ENCODE measurements around the gene AGO4.

The AGO4 gene

GRCh38 chr1:35807614-35808449 lies at the start of gene AGO4:
TSS of gene AGO4 (plus strand) at chr1:35808016. CDS start at chr1:35808417, 401 bp downstream.
- ChIA-PET CTCF (no interaction called here), POLR2A (no interaction called here)
- peak; percentile 69 for DNase-seq (ENCODE audit: extremely low spot score)
- TF ChIP-seq SUZ12 (IDR thresholded peaks at IDR 0.05) (no peak), FOXA1 (IDR thresholded peaks at IDR 0.05) (no peak), FOXK2 (IDR thresholded peaks at IDR 0.05) (no peak), SP1 (IDR thresholded peaks at IDR 0.05) (no peak), ELF4 (IDR thresholded peaks at IDR 0.05) (no peak), HDGF (IDR thresholded peaks at IDR 0.05; ENCODE audit: borderline replicate concordance) (no peak), LEF1 (IDR thresholded peaks at IDR 0.05; ENCODE audit: borderline replicate concordance) (no peak), TARDBP (IDR thresholded peaks at IDR 0.05) (no peak), ZNF384 (IDR thresholded peaks at IDR 0.05) (no peak), L3MBTL2 (conservative IDR thresholded peaks at IDR 0.05) (no peak), ARNT (IDR thresholded peaks at IDR 0.05) (no peak), FOXM1 (IDR thresholded peaks at IDR 0.05; ENCODE audit: borderline replicate concordance) (no peak), CTBP1 (IDR thresholded peaks at IDR 0.05; ENCODE audit: borderline replicate concordance) (no peak)

GRCh38 chr1:35762141-35762540 lies 45.7 kb upstream of the AGO4 start:
- CTCF ChIA-PET: no interaction called here
- POLR2A ChIA-PET: no interaction called here
- TF ChIP-seq FOXA1 (IDR thresholded peaks at IDR 0.05): no peak
- TF ChIP-seq TARDBP (IDR thresholded peaks at IDR 0.05): no peak
- TF ChIP-seq PKNOX1 (IDR thresholded peaks at IDR 0.05): no peak
- no peak for TF ChIP-seq ELF4 (IDR thresholded peaks at IDR 0.05)
- TF ChIP-seq CTBP1 (IDR thresholded peaks at IDR 0.05; ENCODE audit: borderline replicate concordance): no peak
- no peak for TF ChIP-seq SUZ12 (IDR thresholded peaks at IDR 0.05)
- no peak for TF ChIP-seq NFRKB (IDR thresholded peaks at IDR 0.05)
- TF ChIP-seq L3MBTL2 (conservative IDR thresholded peaks at IDR 0.05): no peak
- TF ChIP-seq FOXK2 (IDR thresholded peaks at IDR 0.05): no peak
- no peak for TF ChIP-seq LEF1 (IDR thresholded peaks at IDR 0.05; ENCODE audit: borderline replicate concordance)
- TF ChIP-seq SP1 (IDR thresholded peaks at IDR 0.05): no peak
- TF ChIP-seq FOXM1 (IDR thresholded peaks at IDR 0.05; ENCODE audit: borderline replicate concordance): no peak
- TF ChIP-seq BHLHE40 (IDR thresholded peaks at IDR 0.05; ENCODE audit: borderline replicate concordance): no peak
- no peak for TF ChIP-seq ZNF384 (IDR thresholded peaks at IDR 0.05)
- no peak for TF ChIP-seq ARNT (IDR thresholded peaks at IDR 0.05)
- no peak for TF ChIP-seq HDGF (IDR thresholded peaks at IDR 0.05; ENCODE audit: borderline replicate concordance)
- DNase-seq (ENCODE audit: extremely low spot score): no peak

DNA sequence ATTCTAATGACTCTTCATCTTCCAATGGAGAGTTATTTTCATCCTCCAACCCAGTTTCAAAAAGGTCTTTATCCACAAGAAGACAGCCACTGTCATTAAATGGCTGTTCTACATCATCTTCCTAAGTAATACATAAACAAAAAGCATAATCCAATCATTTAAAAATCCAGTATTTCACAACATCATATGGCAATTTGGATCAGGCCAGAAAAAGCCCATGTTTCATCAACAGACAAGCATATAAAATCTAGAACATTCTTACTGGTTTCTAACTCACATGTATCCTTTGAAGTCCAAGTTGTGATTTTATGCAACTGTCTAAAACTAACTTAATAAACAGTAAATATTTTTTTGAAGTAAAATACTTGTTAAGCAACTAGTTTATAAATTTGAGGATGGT lies 44.6 kb upstream of the AGO4 start:
- CTCF ChIA-PET: interaction anchor here (0.7 to 1.2 kb wide), 2 partner anchors 28 to 36 kb away, joined by 3 to 4 read pairs; no protein-coding TSS in a partner anchor
- TF ChIP-seq FOXK2 (IDR thresholded peaks at IDR 0.05) (no peak), HDGF (IDR thresholded peaks at IDR 0.05; ENCODE audit: borderline replicate concordance) (no peak), ARNT (IDR thresholded peaks at IDR 0.05) (no peak), SP1 (IDR thresholded peaks at IDR 0.05) (no peak), ELF4 (IDR thresholded peaks at IDR 0.05) (no peak), BHLHE40 (IDR thresholded peaks at IDR 0.05; ENCODE audit: borderline replicate concordance) (no peak), FOXA1 (IDR thresholded peaks at IDR 0.05) (no peak), SUZ12 (IDR thresholded peaks at IDR 0.05) (no peak)
- no peak for DNase-seq (ENCODE audit: extremely low spot score)
- POLR2A ChIA-PET: no interaction called here

- CTCF ChIA-PET: no interaction called here
- TF ChIP-seq FOXM1 (IDR thresholded peaks at IDR 0.05; ENCODE audit: borderline replicate concordance) (no peak), NFRKB (IDR thresholded peaks at IDR 0.05) (no peak), SP1 (IDR thresholded peaks at IDR 0.05) (no peak), ARNT (IDR thresholded peaks at IDR 0.05) (no peak), BHLHE40 (IDR thresholded peaks at IDR 0.05; ENCODE audit: borderline replicate concordance) (no peak), FOXK2 (IDR thresholded peaks at IDR 0.05) (no peak)
- DNase-seq (ENCODE audit: extremely low spot score): no peak
- POLR2A ChIA-PET: no interaction called here
Observed at GRCh38 chr1:35764283-35764682, 43.5 kb upstream of the AGO4 start.

DNA sequence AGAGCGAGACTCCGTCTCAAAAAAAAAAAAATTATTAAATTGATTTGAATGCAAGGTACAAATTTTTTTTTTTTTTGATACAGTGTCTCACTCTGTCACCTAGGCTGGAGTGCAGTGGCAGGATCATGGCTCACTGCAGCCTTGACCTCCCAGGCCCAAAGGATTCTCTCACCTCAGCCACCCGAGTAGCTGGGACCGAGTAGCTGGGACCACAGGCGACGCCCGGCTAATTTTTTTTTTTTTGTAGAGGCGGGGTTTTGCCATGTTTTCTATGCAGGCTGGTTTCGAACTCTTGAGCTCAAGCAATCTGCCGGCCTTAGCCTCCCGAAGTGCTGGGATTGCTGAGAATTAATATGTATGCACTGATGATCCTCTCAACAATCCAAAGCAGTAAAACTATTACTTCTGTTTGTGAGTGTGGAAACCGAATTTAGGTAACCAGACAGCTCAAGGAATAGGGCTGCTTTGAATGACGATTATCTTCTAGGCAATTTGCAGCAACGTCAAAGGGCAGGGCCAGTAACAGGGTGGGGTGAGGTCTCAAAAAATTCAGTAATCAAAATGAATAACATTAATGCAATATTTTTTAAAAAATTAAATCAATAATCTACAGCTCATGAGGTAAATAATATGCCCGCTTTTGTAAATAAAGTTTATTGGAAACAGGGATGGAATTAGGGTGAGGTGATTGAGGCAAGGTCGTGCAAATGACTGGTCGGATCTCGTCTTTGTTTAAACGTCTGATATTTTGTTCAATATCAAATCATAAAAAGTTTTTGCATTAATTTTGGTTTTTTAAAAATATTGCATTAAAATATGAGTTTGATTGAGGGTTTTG lies 39.2 kb upstream of the AGO4 start:
- ChIA-PET CTCF (interaction anchor here (0.6 to 3.0 kb wide), 4 partner anchors 42 to 204 kb away, joined by 3 to 8 read pairs (median 5); no protein-coding TSS in a partner anchor), POLR2A (interaction anchor here (0.6 to 2.7 kb wide), 39 partner anchors 8 to 916 kb away, joined by 3 to 42 read pairs (median 5); partner anchors contain the start of genes AGO1, C1orf216, KIAA0319L and NCDN)
- no peak for DNase-seq (ENCODE audit: extremely low spot score)
- peak; percentile 57; the same call in 1 of the 2 replicates for TF ChIP-seq ZNF384 (IDR thresholded peaks at IDR 0.05)
- no peak for TF ChIP-seq L3MBTL2 (conservative IDR thresholded peaks at IDR 0.05)

DNA sequence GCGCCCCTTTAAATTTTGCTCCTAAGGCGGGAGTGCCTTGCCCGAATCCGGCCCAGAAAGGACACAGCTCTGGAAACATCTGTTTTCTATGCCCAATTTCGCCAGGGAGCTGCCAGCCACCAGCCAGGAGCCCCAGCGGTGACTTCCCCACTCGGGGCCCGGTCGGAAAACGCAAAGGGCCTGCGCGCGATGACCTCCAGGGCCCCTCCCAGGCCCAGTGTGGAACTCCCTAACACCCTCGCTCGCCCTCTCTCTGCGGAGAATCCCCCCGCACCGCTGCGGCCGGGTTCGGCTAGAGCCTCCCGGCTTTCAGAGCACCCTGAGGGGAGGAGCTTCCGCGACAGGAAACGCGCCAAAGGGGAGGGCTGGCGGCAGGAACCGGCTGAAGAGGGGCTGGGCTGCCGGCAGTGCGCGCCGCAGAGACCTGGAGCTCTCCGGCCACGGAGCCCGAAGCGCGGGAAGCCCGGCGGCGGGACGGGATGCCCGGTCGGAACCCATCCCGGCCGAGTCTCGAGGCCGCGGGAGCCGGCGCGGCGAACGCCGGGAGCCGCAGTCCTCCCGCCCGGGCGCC lies 38.5 kb upstream of the AGO4 start:
- TF ChIP-seq BHLHE40 (IDR thresholded peaks at IDR 0.05; ENCODE audit: borderline replicate concordance) (no peak), ELF4 (IDR thresholded peaks at IDR 0.05) (no peak), HDGF (IDR thresholded peaks at IDR 0.05; ENCODE audit: borderline replicate concordance) (0 out of 2 replicates have a peak, but pooled peaks have one; percentile 59)
- ChIA-PET POLR2A (interaction anchor here (0.6 to 2.7 kb wide), 48 partner anchors 8 to 916 kb away, joined by 3 to 42 read pairs (median 5); partner anchors contain the start of genes AGO1, C1orf216, KIAA0319L and NCDN), CTCF (interaction anchor here (0.5 to 3.0 kb wide), 8 partner anchors 43 to 618 kb away, joined by 3 to 8 read pairs (median 4); no protein-coding TSS in a partner anchor)
- peak; percentile 87 for DNase-seq (ENCODE audit: extremely low spot score)
